Mesodermal cell (in vitro differentiated cells): ENCODE measurements around the gene PSMG4.
A peak's percentile ranks its signal among the peaks of the same experiment; 100 is the strongest.
"Not testable (repeated sequence)": the region's sequence is repeated elsewhere in the genome, so short reads cannot be mapped to it uniquely, and the experiment has no call there.

Source experiments
- H3K27ac ChIP-seq: 2 replicates; pipeline ENCODE4 v1.7.0; 2013; ENCODE audit warnings: mild to moderate bottlenecking, low read depth, low read length, moderate library complexity; ENCODE audit not compliant: severe bottlenecking
- H3K36me3 ChIP-seq: 2 replicates; pipeline ENCODE4 v1.7.1; 2013; ENCODE audit warnings: mild to moderate bottlenecking, low read length, moderate library complexity; ENCODE audit not compliant: control insufficient read depth, insufficient read depth
- H3K4me1 ChIP-seq: one replicate; pipeline ENCODE4 v1.7.1; 2013; ENCODE audit warnings: mild to moderate bottlenecking, low read length; ENCODE audit not compliant: insufficient read depth, control insufficient read depth, poor library complexity, severe bottlenecking
- H3K4me3 ChIP-seq: 2 replicates; pipeline ENCODE4 v1.7.0; 2013; ENCODE audit warnings: low read length, control low read depth, mild to moderate bottlenecking; ENCODE audit not compliant: insufficient read depth, poor library complexity, severe bottlenecking; ENCODE audit errors: extremely low read depth
- H3K9me3 ChIP-seq: 2 replicates; pipeline ENCODE4 v1.7.1; 2013; ENCODE audit warnings: mild to moderate bottlenecking, low read length, moderate library complexity; ENCODE audit not compliant: control insufficient read depth
- WGBS, 2 experiments: methylation state at CpG; one replicate each; pipeline ENCODE4 v1.1.5; 2013; ENCODE audit warnings: missing lambda C conversion rate in 2 of 2; ENCODE audit not compliant: insufficient coverage in 2 of 2; 5-methylcytosine and 5-hydroxymethylcytosine counted together

The PSMG4 gene

GRCh38 chr6:3241745-3242144 is 17.0 kb upstream of the PSMG4 start:
- H3K27ac ChIP-seq, H3K4me1 ChIP-seq, H3K36me3 ChIP-seq, H3K4me3 ChIP-seq, H3K9me3 ChIP-seq: not testable (repeated sequence)
- no CpG with 5 or more reads among the region's 4 CpGs for WGBS, 2 experiments

- Histone ChIP-seq H3K4me3 (no peak overlapping the region), H3K36me3 (no peaks in the 10 kb centered on the region), H3K27ac (no peak overlapping the region), H3K9me3 (peaks cover 5% of the 10 kb centered on the region), H3K4me1 (peaks cover 4% of the 10 kb centered on the region)
- 86 to 100% methylated on average over 1 of the region's 4 CpGs for WGBS, 2 experiments
Observed at GRCh38 chr6:3242768-3243167, 16.0 kb upstream of the PSMG4 start.

- Histone ChIP-seq H3K27ac (no peak overlapping the region), H3K36me3 (no peaks in the 10 kb centered on the region), H3K4me1 (peaks cover 11% of the 10 kb centered on the region), H3K9me3 (peaks cover 5% of the 10 kb centered on the region), H3K4me3 (no peak overlapping the region)
- 94 to 98% methylated on average over 5 to 6 of the region's 8 CpGs for WGBS, 2 experiments
Observed at GRCh38 chr6:3244003-3244831, 14.5 kb upstream of the PSMG4 start.

GRCh38 chr6:3244832-3245161 is 13.9 kb upstream of the PSMG4 start:
- H3K9me3 ChIP-seq, H3K27ac ChIP-seq, H3K4me3 ChIP-seq, H3K36me3 ChIP-seq: not testable (repeated sequence)
- H3K4me1 ChIP-seq: peaks cover 11% of the 10 kb centered on the region
- 90 to 93% methylated on average over 3 to 5 of the region's 7 CpGs for WGBS, 2 experiments

GRCh38 chr6:3245216-3245615 is 13.5 kb upstream of the PSMG4 start:
- H3K4me1 ChIP-seq: peaks cover 11% of the 10 kb centered on the region
- peaks cover 5% of the 10 kb centered on the region for H3K9me3 ChIP-seq
- H3K4me3 ChIP-seq: no peak overlapping the region
- WGBS, 2 experiments: 94 to 100% methylated on average over 1 to 4 of the region's 5 CpGs
- H3K27ac ChIP-seq: no peak overlapping the region
- H3K36me3 ChIP-seq: no peaks in the 10 kb centered on the region

- Histone ChIP-seq H3K4me3 (peak overlapping the region; percentile 11), H3K27ac (peak overlapping the region; percentile 97), H3K36me3 (no peaks in the 10 kb centered on the region), H3K4me1 (peaks cover 17% of the 10 kb centered on the region), H3K9me3 (peaks cover 5% of the 10 kb centered on the region)
- WGBS, 2 experiments: 55 to 57% methylated on average over 30 of the region's 36 CpGs
Observed at GRCh38 chr6:3247255-3248146, 11.2 kb upstream of the PSMG4 start.

GRCh38 chr6:3249821-3250220 is 8.9 kb upstream of the PSMG4 start:
- Histone ChIP-seq H3K4me3 (no peak overlapping the region), H3K4me1 (peaks cover 17% of the 10 kb centered on the region), H3K27ac (no peak overlapping the region), H3K9me3 (no peaks in the 10 kb centered on the region), H3K36me3 (no peaks in the 10 kb centered on the region)
- WGBS, 2 experiments: 97 to 100% methylated on average over 2 to 3 of the region's 3 CpGs

GRCh38 chr6:3250231-3250675 is 8.5 kb upstream of the PSMG4 start:
- Histone ChIP-seq H3K4me1 (peaks cover 17% of the 10 kb centered on the region), H3K4me3 (no peak overlapping the region), H3K36me3 (no peaks in the 10 kb centered on the region), H3K27ac (no peak overlapping the region), H3K9me3 (no peaks in the 10 kb centered on the region)
- WGBS, 2 experiments: 96 to 97% methylated on average over 8 to 9 of the region's 9 CpGs

GRCh38 chr6:3251462-3252314 is 7.1 kb upstream of the PSMG4 start:
- Histone ChIP-seq H3K4me3 (no peak overlapping the region), H3K4me1 (peaks cover 17% of the 10 kb centered on the region), H3K36me3 (no peaks in the 10 kb centered on the region), H3K9me3 (no peaks in the 10 kb centered on the region), H3K27ac (no peak overlapping the region)
- WGBS, 2 experiments: 35 to 52% methylated on average over 11 to 16 of the region's 20 CpGs

- H3K27ac ChIP-seq: no peak overlapping the region
- no peaks in the 10 kb centered on the region for H3K9me3 ChIP-seq
- WGBS, 2 experiments: 87 to 88% methylated on average over 9 to 10 of the region's 10 CpGs
- H3K36me3 ChIP-seq: no peaks in the 10 kb centered on the region
- no peak overlapping the region for H3K4me3 ChIP-seq
- peaks cover 15% of the 10 kb centered on the region for H3K4me1 ChIP-seq
Observed at GRCh38 chr6:3252369-3252768, 6.4 kb upstream of the PSMG4 start.
